Stimulated activated CD8-positive, alpha-beta memory T cell treated with anti-CD3 and anti-CD28 coated beads, Interleukin-7, amount 100 ng/mL, for 1 hour (primary cell): ENCODE data around the gene TLL1.

Source experiments
- DNase-seq, 2 donors: peaks; one replicate each; pipeline ENCODE4 v3.0.0-alpha.2; 2020; ENCODE audit warnings: low read depth in 2 of 2

Gene TLL1

DNA sequence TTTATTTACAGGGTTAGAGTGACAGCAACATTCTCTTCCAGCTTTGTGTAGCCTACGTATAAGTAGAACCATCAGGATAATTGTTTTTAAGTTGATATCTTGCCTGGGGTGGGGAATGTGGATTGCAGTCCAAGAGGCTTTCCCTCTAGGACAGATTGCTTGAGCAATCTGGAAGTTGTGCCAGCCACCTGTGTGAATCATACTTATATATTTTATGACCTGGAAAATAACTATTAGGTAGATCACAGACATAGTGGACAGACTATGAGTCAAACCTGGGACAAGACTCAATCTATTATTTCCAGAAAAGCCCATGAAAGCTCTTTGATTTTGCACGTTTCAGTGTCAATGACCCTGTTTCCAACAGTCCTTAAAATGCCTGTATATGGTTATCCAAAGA, 98.9 kb downstream of the TLL1 start:
- DNase-seq = no peak

- no peak for DNase-seq
Observed at GRCh38 chr4:165972747-165973146, 99.7 kb downstream of the TLL1 start.

GRCh38 chr4:165982934-165983333, 109.9 kb downstream of the TLL1 start:
- DNase-seq = no peak

DNA sequence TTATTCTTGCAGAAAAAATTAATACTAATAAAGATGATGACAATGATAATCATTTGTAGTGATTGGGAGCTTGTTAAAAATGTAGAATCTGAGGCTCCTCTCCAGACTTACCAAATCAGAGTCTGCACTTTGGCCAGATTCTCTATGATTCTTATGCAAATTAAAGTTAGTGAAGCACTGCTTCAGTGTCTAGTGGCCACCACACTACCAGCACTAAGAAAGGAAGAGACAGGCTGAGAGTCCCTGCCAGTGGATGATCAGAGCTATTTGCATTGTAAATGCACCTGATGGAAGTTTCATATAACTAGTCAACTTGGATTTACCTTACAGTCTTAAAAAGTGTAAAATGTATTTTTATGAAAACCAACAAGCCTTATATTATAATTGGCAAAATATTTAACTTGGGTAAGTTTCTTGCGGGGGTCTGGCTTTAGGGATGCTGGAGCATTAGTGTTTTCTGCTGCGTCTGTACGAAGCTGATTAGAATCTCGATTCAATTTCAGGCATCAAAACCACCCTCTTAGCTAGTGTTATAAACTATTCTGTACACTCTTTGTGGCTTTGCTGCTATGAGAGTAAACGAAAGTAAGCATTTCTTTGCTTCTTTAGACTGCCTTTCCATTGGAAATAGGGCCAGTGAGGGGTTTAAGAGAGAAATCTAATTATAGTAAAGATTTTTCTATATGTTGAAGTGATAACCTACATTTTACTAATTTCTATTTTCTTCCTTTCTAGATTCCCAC, 114.1 kb downstream of the TLL1 start:
- no peak for DNase-seq

GRCh38 chr4:165991325-165992180, 118.5 kb downstream of the TLL1 start:
- DNase-seq = no peak

DNA sequence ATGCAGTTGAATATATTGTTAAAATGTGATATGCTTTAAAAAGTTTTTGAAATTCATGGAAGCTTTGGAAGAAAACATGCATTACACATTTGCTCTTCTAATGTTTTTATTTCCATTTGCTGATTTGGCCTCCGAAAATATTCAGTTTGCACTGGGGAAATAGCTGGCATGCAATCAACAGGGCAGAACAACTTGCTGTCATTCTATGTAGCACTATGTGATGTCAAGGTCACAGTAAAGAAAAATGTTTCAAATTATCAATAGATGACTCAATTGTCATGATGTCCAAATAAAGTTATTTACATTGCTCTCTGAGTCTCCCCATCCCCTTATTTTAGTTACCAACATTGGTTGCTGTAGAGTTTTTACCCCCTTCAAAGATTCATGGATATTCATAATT, 119.2 kb downstream of the TLL1 start:
- no peak for DNase-seq

GRCh38 chr4:165994701-165995100, 121.7 kb downstream of the TLL1 start:
- no peak for DNase-seq

- no peak for DNase-seq
Observed at GRCh38 chr4:166003811-166004210, 130.8 kb downstream of the TLL1 start.

GRCh38 chr4:166006217-166006616, 133.2 kb downstream of the TLL1 start:
- DNase-seq = no peak

GRCh38 chr4:166008510-166008909, 135.5 kb downstream of the TLL1 start:
- DNase-seq = no peak

- DNase-seq = no peak
Observed at GRCh38 chr4:166012129-166013030, 139.3 kb downstream of the TLL1 start.

DNA sequence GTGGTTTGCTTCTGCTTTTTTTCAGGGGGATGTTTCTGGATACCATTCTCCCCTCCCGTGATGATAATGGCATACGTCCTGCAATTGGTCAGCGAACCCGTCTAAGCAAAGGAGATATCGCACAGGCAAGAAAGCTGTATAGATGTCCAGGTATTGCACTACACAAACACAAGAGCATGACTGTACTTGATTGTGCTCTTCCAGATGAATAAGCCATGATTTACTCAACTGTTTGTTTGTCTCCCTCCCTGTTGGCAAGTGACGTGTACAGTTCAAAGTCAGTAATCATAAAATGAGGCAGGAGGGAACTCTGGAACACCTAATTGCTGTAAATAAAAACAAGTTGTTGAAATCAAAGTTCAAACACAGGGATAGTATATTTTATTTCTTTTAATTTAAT, 141.4 kb downstream of the TLL1 start:
- no peak for DNase-seq

GRCh38 chr4:166017804-166018203, 144.8 kb downstream of the TLL1 start:
- DNase-seq = no peak

- no peak for DNase-seq
Observed at GRCh38 chr4:166019441-166020220, 146.6 kb downstream of the TLL1 start.

DNA sequence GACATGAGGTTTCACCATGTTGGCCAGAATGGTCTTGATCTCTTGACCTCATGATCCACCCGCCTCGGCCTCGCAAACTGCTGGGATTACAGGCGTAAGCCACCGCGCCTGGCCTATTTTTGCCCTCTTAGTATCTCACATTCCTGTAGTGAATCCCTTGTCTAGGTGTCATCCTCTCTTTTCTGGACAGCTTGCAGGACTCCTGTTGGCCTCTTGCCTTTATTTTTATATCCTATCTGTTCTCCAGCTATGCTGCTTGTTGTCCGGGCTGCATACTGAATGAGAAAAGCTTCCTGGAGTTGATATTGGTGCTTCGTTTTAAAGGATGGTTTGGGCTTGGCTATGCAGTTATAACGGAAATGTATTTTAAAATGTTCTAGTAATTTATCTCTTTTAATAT, 148.6 kb downstream of the TLL1 start:
- no peak for DNase-seq

GRCh38 chr4:166034965-166035364, 161.9 kb downstream of the TLL1 start:
- no peak for DNase-seq

DNA sequence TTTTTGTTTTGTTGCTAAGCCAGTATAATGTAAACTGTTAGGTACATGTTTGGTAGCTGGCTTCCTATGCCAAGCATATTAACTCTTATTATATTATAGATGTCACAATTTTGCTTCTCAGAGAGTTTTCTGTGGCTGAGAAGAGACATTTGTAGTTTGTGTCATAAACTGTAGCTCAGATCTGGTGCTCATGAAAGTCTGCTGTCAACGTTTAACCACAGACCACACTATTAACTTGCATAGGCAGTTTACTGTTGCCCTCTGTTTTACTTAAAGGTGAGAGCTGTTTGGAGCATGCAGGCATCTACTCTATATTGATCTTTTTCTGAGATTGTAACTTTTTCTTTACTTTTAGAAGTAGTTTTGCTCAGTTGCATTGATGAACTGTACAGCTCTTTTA, 166.8 kb downstream of the TLL1 start:
- DNase-seq = no peak

GRCh38 chr4:166042510-166043055, 169.5 kb downstream of the TLL1 start:
- no peak for DNase-seq

GRCh38 chr4:166043801-166044200, 170.8 kb downstream of the TLL1 start:
- no peak for DNase-seq

- DNase-seq = no peak
Observed at GRCh38 chr4:166044871-166045270, 171.8 kb downstream of the TLL1 start.

DNA sequence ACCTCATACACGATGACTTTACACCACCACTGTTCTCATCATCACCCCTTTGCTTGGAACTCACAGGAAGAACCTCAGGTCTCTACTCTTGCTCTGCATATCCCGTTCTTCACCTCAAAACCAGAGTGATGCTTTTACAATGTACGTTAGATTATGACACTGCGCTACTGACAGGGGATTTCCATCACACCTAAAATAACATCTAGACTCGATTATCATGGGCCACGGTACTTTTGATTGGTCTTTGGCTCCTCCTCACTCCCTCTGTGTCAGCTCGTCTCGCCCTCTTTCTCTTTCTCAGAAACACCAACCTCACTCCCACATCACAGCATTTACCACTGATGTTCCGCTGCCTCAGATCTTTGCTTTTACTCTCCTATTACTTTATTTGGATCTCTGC, 172.4 kb downstream of the TLL1 start:
- no peak for DNase-seq
